ENCODE data around the gene SH3D19.
"Not testable (repeated sequence)": the region's sequence is repeated elsewhere in the genome, so short reads cannot be mapped to it uniquely, and the experiment has no call there.

The SH3D19 gene

GRCh38 chr4:151091047-151091446, 234.4 kb downstream of the SH3D19 start:
- no peak for DNase-seq

- DNase-seq: no peak
Measured at GRCh38 chr4:151087467-151087866, 237.9 kb downstream of the SH3D19 start.

- DNase-seq: not testable (repeated sequence)
Measured at GRCh38 chr4:151077978-151078377, 247.4 kb downstream of the SH3D19 start.

- DNase-seq: no peak
Measured at GRCh38 chr4:151074416-151074916, 250.9 kb downstream of the SH3D19 start.

All from SW 1271 (cell line).